NCI-H460 (cell line): Measurements from ENCODE around the gene UFD1. TPM values are rescaled to one million over a fixed set of nuclear protein-coding genes. Genes with fewer than 3 reads are reported as not detected.

Source experiments
- DNase-seq: peaks from one replicate; pipeline ENCODE4 v3.0.0-alpha.2; 2016; ENCODE audit warnings: low read depth; ENCODE audit errors: extremely low read depth
- polyA plus RNA-seq: library from polyadenylated mRNA; depleted of rRNA; stranded (reverse); fragments of >200 nt; gene quantifications from 2 replicates; pipeline ENCODE4 v1.2.3, GENCODE V29; 2014; cell fraction: nucleus; rRNA removed
- total RNA-seq: library from RNA; depleted of rRNA; stranded (reverse); fragments of >200 nt; shearing (Covaris generic); gene quantifications from 2 replicates; pipeline ENCODE4 v1.2.3, GENCODE V29; 2014; rRNA removed

Gene UFD1, protein sequence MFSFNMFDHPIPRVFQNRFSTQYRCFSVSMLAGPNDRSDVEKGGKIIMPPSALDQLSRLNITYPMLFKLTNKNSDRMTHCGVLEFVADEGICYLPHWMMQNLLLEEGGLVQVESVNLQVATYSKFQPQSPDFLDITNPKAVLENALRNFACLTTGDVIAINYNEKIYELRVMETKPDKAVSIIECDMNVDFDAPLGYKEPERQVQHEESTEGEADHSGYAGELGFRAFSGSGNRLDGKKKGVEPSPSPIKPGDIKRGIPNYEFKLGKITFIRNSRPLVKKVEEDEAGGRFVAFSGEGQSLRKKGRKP
- 49.7 and 56.8 TPM in 2 replicates for total RNA-seq
- 34.1 and 44.0 TPM in 2 replicates for polyA plus RNA-seq

DNA sequence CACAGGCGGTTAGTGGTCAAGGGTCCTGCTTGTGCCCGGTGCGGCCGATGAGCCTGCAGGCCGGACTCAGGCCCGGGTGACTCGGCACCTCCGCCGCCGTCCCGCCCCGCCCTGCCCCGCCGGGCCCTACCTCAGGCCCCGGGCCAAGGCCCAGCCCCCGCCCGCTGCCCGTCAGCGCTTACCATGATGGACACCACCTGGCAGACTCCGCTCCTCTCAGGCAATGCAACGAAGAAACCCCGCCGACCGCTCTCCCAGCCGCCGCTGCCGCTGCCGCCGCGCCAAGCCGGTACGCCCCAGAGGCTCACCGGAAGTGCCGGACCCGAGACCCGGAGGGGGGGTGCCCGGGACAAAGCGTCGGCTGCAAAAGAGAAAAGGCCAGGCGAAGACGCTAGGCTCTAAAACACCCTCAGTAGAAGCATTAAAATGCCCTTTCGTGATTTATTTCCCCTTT lies at the start of gene UFD1:
Gene UFD1 (minus strand): TSS at position 293 of the 454 bp plus-strand sequence. CDS start 108 bp downstream, at position 185.
- peak; percentile 59 for DNase-seq

DNA sequence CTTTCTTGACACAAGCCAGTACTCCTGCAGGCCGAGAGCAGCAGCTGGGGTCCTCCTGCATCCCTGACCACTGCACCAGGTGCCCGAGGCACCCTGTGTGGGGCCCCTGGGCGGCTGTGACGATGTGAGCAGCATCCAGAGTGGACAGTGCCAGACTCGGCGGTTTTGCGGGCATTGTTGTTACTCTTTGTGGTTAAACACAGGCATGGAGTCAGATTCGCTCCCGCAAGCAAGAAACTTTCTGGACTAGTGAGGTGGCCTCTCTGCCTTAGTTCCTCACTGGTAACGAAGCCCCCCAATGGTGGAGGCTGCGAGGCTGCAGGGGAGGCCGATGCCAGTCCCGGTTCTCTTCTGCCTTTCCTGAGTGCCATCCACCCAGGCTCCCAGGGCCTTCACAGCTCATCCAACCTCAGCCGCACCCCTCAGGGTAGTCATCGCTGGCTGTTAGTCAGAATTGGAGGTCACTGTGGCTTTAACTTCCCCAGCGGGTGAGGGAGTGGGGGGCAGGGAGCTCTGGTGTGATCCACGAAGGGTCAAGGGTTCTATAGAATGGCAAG lies 48.9 kb upstream of the UFD1 start:
- no peak for DNase-seq

DNA sequence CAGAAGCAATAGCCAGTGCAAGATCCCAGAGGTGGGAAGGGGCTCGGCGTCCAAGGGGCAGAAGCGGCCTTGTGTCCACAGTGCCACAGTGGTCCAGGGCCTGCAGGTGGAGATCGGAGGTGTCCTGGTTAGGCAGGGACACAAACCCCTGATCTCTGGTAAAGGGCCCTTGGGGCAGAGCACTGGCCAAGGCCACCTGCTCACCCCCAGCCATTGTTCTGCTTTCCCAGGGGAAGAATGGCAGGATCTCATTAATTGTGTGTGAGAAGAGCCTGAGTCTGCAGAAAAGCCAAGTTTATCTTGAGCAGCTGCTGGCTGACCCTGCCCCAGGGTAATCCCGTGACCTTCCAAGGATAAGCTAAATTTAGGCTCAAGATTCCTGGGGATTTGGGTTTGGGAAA lies 48.3 kb upstream of the UFD1 start:
- no peak for DNase-seq

DNA sequence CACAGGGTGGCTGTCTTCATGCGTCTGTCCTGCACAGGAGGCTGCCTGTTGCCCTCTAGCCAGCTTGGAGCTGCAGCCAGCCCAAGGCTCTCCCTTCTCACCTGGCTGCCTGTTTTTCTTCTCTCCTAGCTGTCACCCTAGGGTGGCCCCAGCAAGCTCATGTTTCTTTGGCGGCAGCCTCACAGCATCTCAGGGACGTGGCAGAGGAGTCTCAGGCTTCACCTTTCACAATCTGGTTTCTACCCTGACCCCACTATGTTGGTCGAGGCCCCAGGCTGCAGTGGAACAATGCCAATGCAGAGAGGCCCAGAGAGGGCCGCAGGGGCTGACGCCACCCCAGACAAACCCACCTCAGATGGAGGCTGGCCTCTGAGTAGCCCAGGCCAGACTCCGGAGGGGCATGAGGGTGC lies 47.7 kb upstream of the UFD1 start:
- no peak for DNase-seq

DNA sequence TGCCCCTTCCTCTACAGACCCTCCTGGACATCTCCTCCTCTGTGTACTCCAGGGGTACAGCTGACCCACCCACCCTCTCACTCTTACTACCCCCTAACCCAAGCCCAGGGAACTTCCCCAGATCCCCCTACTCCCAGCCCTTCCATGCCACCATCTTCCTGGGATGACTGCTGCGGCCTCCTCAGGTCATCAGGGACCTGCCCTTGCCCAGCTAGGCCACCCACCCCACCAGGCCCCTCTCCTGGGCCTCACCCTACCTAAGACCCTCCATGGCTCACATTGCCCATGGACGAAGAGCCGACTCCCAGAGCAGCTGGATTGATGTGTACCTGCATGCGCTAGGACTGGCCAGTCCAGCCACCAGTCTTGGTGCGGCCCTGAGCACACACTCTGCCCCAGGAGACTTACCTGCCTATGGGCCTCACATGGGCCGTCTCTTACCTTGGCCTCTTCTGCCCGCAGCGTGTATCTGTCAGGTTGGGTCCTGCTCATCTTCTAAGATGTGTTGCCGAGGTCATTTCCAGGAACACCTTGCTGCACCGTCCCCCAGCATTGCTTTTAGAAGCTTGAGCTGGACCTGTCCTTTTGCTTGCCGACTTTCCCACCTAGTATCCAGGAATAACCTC lies 47.2 kb upstream of the UFD1 start:
- DNase-seq: no peak

DNA sequence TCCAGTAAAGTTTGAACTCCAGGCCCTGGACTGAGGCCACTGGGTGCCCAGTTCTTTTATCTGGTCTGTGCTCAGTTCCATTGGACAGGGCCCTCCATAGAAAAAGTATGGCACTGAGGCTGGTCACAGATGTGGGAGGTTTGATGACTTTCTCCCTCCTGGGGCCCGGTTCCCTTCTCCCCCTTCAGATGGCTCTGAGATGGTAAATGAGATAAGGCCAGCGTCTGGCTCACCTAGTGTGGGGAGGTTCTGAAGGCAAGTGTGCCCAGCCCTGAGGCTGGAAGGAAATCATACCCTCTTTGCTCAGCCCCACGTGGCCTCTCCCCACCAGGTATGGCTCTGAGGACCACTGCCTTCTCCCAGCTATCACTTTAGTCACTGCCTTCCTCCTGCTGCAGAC lies 46.7 kb upstream of the UFD1 start:
- no peak for DNase-seq

DNA sequence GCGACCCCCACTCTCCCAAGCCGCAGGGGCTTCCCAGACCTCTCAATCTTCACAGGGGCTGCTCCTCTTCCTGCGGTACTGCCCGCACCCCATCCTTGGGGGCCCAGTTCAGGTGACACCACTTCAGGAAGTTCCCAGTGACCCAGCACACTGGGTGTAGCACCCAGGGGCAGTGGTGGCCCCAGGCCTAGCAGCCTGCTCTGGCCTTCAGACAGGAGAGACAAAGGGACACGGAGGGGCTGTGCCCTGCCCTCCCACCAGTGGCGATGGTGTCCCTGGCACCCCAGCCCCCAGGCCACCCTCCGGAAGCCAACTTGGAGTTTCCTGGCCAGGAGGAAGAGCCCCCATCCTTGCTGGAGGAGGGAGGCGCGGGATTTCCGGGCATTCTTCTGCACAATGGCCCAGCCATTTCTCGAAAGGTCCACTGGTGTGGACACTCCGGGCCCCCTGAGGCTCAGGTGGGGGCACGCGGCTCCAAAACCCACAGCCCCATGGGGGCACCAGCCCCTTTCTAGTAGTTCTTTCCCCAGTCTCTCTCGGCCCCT lies 46.2 kb upstream of the UFD1 start:
- no peak for DNase-seq

DNA sequence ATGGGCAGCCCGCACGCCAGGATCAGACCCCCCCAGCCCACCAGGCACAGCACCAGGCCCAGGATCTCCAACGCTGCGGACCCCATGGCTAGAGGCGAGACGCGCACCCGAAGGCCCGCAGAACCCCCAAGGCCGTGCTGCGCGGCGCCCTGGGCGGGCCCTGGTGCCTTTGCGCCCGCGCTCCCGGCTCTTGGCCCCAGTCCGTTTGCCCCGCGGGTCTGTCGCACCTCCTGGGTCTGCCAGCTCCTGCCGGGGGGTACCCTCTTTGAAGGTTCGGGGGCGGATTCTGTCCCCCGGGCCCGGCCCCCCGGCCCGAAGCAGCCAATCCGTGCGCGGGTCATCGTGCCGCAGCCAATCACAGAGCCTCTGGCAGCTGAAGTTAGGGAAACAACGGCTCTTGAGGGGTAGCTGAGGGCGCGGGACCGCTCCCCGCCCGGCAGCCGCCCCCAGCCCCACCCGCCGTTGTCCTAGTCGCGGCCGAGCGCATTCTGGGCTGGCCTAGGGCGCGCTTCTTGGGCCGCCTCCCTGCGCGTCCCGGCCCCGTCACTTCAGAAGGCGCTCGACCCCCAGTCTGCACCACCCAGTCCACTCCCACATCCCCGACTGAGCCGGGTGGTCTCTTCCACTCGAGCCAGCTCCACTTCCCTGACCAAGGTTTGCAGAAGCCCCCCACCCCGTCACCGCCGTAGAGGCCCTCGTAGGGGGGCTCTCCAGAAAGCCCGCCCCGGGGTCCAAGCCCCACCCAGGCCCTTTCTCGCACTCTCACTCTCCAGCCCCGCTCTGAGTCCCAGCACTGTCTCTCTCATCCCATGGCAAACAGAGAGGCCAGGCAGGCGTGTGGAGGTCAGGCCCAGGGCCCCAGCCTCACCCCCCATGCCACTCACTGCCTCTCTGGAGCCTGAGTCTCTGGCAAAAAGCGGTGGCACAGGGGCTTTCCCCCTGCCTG lies 45.5 kb upstream of the UFD1 start, which contains the start of gene CLDN5:
Gene CLDN5 (minus strand): TSS at position 241 of the 946 bp plus-strand sequence. CDS start 155 bp downstream, at position 86.
- DNase-seq: no peak

DNA sequence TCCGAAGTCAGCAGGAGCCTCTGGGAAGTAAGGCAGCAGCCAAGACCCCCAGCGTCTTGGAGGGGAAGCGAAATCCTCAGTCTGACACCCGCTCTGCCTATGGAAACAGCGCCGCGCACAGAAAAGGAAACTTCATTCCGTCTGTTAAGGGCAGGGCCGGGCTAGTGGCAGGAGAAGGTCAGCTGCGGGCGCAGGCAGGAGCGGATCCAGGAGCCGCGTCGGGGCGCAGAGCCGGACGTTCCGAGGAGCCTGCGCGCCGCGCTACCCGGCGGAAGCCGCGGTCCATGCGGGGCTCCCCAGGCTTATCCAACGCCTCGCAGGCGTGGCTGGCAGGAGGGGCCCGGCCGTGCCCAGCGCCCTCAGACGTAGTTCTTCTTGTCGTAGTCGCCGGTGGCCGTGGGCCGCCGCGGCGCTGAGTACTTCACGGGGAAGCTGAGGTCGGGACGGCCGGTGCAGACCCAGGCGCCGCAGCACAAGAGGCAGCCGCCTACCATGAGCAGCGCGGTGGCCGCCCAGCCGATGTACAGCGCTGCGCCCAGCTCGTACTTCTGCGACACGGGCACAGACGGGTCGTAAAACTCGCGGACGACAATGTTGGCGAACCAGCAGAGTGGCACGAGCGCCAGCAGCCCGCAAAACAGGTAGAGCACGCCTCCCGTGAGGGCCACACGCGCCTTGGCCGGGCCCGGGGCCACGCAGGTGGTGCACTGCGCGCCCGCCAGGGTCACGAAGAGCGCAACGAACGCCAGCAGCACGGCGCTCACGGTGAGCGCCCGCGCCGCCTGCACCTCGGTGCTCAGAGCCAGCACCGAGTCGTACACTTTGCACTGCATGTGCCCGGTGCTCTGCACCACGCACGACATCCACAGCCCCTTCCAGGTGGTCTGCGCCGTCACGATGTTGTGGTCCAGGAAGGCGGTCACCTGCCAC lies 44.5 kb upstream of the UFD1 start:
- no peak for DNase-seq

DNA sequence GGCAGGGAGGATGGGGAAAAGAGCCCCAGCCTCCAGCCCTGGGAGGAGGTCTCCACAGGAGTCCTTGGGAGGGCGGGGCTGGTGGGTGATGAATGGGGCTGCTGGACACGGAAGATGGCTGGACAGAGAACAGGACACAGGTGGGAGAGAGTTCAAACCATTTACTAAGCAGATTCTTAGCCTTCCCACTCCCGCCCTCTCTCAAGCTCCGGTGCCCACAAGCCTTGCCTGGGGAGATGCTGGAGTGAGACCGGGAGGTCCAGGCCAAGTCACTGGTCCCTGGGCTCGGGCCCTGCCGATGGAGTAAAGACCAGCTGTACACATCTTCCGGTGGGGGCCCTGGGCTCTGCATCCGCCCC lies 43.9 kb upstream of the UFD1 start:
- DNase-seq: no peak

DNA sequence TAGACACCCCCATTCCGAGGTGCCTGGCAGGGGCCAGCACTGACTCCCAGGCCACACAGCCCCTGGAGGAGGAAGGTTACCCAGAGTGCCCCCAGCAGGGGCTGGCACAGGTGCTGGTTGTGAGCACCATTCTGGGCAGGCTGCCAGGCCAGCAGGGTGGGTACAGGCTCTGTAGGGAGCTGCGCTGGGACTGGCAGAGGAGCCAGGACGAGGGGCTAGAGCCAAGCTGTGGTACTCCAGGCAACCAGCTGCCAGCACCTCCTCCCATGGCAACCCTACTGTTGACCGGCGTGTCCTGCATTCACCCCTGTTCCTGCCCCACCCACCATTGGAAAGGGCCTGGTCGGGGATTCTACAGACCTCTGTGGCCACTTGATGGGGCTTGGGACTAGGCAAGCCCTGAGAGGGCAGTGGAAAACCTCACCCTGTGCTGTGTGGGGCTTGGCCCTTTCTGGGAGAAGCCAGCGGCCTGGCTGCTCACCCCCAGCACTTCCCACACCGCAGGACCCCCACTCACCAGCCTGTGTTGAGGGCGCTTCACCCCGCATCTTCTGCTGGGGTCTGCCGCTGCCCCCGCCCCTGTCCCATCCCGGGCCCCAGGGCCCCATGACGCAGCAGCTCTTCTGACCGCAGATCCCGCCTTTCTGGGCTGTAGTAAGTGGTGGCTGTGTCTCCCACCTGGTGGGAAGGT lies 43.3 kb upstream of the UFD1 start:
- no peak for DNase-seq

DNA sequence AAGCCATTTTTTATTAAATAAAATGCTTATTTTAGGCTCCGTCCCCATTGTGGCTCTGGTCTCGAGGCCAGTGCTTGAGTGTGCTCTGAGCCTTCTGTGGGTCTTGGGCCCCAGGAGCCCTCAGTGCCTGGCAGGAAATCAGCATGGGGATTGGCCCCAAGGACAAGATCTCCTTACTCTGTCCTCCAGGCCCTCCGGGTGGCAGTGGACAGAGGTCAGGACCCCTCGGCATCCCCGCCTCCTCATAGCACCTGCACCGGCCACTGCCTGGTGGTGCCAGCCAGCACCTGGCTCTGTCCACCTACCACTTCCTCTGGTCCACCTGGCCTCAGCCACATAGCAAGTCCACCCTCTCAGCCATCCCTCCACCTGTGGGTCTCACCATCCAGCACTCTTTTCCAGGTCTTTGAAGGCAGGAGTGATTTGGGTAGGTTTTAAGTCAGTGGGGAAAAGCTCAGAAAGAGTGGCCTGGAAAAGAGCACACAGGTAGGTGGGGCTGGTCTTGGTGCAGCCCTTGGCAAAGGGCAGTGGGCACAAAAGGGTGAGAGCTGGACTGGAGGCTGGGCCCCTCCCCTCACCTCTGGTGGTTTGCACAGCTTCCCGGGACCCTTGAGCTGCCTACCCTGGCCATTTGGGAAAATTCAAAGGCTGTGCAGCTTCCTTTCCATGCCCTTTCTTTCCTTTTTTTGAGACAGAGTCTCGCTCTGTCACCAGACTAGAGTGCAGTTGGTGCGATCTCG lies 41.7 kb upstream of the UFD1 start:
- no peak for DNase-seq

DNA sequence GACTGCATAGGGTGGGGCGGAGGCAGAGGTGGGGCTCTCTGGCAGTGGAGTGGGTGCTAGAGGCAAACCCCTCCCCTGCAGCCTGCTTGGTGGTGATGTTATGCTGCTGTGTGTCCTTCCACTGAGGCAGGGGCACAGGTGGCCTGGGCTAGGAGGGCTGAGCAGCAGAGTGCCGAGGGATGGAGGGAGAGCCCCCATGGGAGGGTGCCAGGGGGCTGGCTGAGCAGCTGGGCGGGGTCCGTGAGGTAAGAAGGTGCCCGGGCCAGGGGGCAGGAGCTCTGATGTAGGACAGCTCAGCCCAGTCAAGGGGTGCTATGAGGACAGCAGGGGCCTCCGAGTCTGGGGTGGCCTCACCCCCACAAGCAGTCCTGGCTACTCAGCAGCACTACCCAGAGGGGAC lies 41.0 kb upstream of the UFD1 start:
- no peak for DNase-seq

DNA sequence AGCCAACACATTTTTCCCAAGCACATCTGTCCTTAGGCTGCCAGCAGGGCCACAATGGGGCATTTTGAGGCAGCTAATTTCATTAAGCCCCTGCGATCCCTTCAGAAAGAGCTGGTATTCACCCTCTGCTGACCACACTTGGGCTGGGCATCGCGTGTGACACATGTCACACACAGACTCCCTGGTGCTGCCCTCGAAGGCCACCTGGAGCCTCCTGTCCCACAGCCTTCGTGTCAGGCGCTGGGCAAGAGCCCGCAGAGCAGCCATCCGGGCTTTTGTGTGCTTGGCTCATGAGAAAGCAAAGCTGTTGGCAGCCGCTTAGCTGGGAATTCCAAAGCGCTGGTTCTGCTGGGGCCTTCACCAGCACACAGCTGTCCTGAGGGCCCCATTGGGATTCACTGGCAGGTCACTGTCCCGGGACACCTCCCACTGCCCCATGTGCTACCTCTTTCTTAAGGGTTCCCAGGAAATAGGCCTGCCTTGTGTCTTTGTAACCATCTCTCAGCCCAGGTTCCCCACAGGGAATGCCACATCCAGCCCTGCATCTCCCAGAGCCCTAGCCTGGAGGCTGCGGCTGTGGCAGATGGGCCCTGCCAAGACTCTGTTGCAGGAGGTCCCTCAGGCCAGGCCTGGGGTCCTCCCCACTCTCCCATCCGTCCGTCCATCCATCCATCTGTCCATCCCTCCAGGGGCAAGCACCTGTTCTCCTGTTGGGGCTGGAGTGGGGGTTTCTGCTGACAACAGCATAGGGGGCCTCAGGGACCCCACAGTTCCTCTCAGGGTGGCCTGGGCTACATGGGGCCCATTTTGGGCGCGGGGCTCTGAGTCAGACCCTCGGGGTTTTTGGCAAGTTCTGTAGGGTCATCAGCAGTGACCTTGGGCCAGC lies 40.3 kb upstream of the UFD1 start:
- no peak for DNase-seq

DNA sequence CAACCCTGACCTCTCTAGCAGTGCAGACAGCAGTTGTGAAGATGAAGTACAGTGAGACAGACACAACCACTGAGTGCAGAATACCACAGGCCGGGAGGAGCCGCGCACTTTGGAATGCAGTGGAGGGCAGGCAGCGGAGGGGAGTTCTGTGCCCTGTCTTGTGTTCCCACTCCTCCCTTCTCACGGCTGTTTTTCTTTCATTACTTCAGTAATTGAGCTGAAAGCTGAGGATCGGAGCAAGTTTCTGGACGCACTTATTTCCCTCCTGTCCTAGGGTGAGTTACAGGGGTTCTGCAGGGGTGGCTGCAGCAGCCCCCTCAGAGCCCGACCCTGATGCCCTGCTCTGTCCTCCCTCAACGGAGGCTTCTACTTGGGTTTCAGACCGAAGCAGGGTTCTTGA lies 39.6 kb upstream of the UFD1 start:
- no peak for DNase-seq

DNA sequence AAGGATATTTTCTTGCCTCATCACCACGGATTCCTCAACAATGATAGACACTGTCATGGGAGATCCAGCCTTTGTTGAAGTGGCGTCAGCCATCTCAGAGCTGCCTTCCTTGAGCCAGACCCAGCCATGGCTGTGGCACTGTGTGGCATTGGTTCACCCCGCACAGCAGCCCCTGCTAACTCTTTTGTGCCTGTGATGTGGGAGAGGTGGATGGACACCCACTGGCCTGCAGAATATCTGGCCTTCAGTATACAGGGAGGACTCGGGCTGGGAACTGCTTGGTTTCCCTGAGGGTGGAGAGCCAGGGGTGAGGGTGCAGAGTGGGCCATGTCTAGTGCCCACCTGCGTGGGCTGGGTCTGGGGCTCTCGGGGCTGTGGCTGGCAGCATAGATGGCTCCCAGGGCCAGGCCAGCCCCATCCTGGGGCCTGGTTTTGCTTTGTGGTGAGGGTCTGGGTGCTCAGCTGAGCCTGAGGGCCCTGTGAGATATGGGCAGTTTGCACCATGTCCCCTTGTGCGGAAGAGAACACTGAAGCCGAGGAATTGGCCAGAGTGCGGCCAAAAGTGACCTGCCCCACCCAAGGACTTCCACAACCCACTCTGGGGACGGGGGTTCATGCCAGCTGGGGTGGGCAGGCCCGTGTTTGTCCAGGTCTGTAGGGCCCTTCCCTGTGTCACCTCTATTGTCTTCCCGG lies 39.1 kb upstream of the UFD1 start:
- no peak for DNase-seq

DNA sequence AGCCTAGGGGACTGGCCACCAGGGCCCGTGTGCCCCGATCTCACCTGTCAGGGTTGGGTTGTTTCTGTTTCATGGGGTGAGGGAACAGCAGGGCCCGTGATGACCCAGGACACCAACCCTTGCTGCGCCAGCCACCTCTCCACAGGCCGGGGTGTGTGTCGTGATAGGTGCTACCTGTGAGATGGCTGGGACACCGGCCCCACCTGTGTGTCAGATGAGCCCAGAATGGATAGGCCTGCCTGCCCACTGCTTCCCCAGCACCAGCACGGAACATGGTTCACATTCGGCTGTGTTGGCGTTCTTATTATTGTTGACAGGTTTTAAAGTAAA lies 38.1 kb upstream of the UFD1 start:
- no peak for DNase-seq
